GM15510 (cell line): ENCODE results near the gene TMCC1.

ENCODE experiments used
- POLR2A ChIP-seq: IDR thresholded peaks from 3 replicates; pipeline ENCODE4 v1.6.1; 2011; ENCODE audit warnings: borderline replicate concordance; ENCODE audit not compliant: insufficient read length; ENCODE audit errors: extremely low read depth

Gene TMCC1

GRCh38 chr3:129770604-129771003, 122.9 kb downstream of the TMCC1 start:
- TF ChIP-seq POLR2A: no peak

- no peak for TF ChIP-seq POLR2A
Measured at GRCh38 chr3:129769616-129770015, 123.9 kb downstream of the TMCC1 start.

- TF ChIP-seq POLR2A: no peak
Measured at GRCh38 chr3:129768728-129769127, 124.8 kb downstream of the TMCC1 start.

- no peak for TF ChIP-seq POLR2A
Measured at GRCh38 chr3:129766135-129766534, 127.4 kb downstream of the TMCC1 start.

- no peak for TF ChIP-seq POLR2A
Measured at GRCh38 chr3:129764090-129764489, 129.4 kb downstream of the TMCC1 start.

GRCh38 chr3:129758785-129759320, 134.7 kb downstream of the TMCC1 start:
- TF ChIP-seq POLR2A: no peak

GRCh38 chr3:129758306-129758705, 135.2 kb downstream of the TMCC1 start:
- TF ChIP-seq POLR2A: no peak

- TF ChIP-seq POLR2A: no peak
Measured at GRCh38 chr3:129756871-129757270, 136.6 kb downstream of the TMCC1 start.

- no peak for TF ChIP-seq POLR2A
Measured at GRCh38 chr3:129749692-129750091, 143.8 kb downstream of the TMCC1 start.

- TF ChIP-seq POLR2A: no peak
Measured at GRCh38 chr3:129747992-129748391, 145.5 kb downstream of the TMCC1 start.

- TF ChIP-seq POLR2A: no peak
Measured at GRCh38 chr3:129747136-129747535, 146.4 kb downstream of the TMCC1 start.

- no peak for TF ChIP-seq POLR2A
Measured at GRCh38 chr3:129746629-129747028, 146.9 kb downstream of the TMCC1 start.

GRCh38 chr3:129745253-129745652, 148.3 kb downstream of the TMCC1 start:
- TF ChIP-seq POLR2A: no peak

GRCh38 chr3:129741794-129742193, 151.7 kb downstream of the TMCC1 start:
- no peak for TF ChIP-seq POLR2A

GRCh38 chr3:129740090-129740489, 153.4 kb downstream of the TMCC1 start:
- no peak for TF ChIP-seq POLR2A

GRCh38 chr3:129739634-129740033, 153.9 kb downstream of the TMCC1 start:
- no peak for TF ChIP-seq POLR2A

GRCh38 chr3:129738172-129738571, 155.3 kb downstream of the TMCC1 start:
- TF ChIP-seq POLR2A: no peak
